H9 (cell line): ENCODE results near the gene CD247. TPM values are rescaled to one million over a fixed set of nuclear protein-coding genes. Genes with fewer than 3 reads are reported as not detected.

Experiments used
- DNase-seq: peaks from one replicate; pipeline ENCODE4 v3.0.0-alpha.2; 2017
- H2AFZ ChIP-seq: one replicate; pipeline ENCODE4 v1.6.1; 2013; ENCODE audit warnings: mild to moderate bottlenecking, low read length, control low read depth, moderate library complexity
- H2AK5ac ChIP-seq: 2 replicates; pipeline ENCODE4 v1.6.1; 2013; ENCODE audit warnings: low read length, control low read depth, mixed read lengths; ENCODE audit not compliant: insufficient read length
- H2BK120ac ChIP-seq: one replicate; pipeline ENCODE4 v1.6.1; 2013; ENCODE audit warnings: low read depth, mild to moderate bottlenecking, low read length, control low read depth, inconsistent platforms; ENCODE audit not compliant: poor library complexity, severe bottlenecking
- H2BK12ac ChIP-seq: 2 replicates; pipeline ENCODE4 v1.6.1; 2013; ENCODE audit warnings: low read length, control low read depth, mixed read lengths, low read depth; ENCODE audit not compliant: insufficient read length
- H2BK15ac ChIP-seq: 2 replicates; pipeline ENCODE4 v1.6.1; 2013; ENCODE audit warnings: low read depth, low read length, control low read depth
- H2BK20ac ChIP-seq: one replicate; pipeline ENCODE4 v1.6.1; 2013; ENCODE audit warnings: low read depth, mild to moderate bottlenecking, low read length, control low read depth, inconsistent platforms; ENCODE audit not compliant: poor library complexity, severe bottlenecking
- H2BK5ac ChIP-seq: 2 replicates; pipeline ENCODE4 v1.6.1; 2013; ENCODE audit warnings: low read length, control low read depth, mixed read lengths; ENCODE audit not compliant: insufficient read length
- H3K14ac ChIP-seq: 2 replicates; pipeline ENCODE4 v1.6.1; 2013; ENCODE audit warnings: low read length, control low read depth; ENCODE audit not compliant: insufficient read depth
- H3K18ac ChIP-seq: 2 replicates; pipeline ENCODE4 v1.6.1; 2013; ENCODE audit warnings: low read depth, mild to moderate bottlenecking, mixed read lengths, low read length, control low read depth; ENCODE audit not compliant: insufficient read length
- H3K23ac ChIP-seq: 2 replicates; pipeline ENCODE4 v1.6.1; 2013; ENCODE audit warnings: low read length, control low read depth, mixed read lengths, low read depth; ENCODE audit not compliant: insufficient read length
- H3K23me2 ChIP-seq: 2 replicates; pipeline ENCODE4 v1.6.1; 2013; ENCODE audit warnings: low read depth, mild to moderate bottlenecking, mixed read lengths, low read length, control low read depth; ENCODE audit not compliant: insufficient read length, poor library complexity, severe bottlenecking
- H3K27ac ChIP-seq: 2 replicates; pipeline ENCODE4 v1.5.1; 2013; ENCODE audit warnings: low read length, control low read depth, mixed read lengths, low read depth; ENCODE audit not compliant: insufficient read length
- H3K27me3 ChIP-seq: 2 replicates; pipeline ENCODE4 v1.6.1; 2013; ENCODE audit warnings: low read length, control low read depth, inconsistent platforms; ENCODE audit not compliant: insufficient read depth
- H3K4ac ChIP-seq: 2 replicates; pipeline ENCODE4 v1.6.1; 2013; ENCODE audit warnings: low read depth, mild to moderate bottlenecking, control low read depth, inconsistent platforms, low read length, moderate library complexity
- H3K4me1 ChIP-seq: 2 replicates; pipeline ENCODE4 v1.6.1; 2013; ENCODE audit warnings: low read length, control low read depth, inconsistent platforms; ENCODE audit not compliant: insufficient read depth
- H3K4me2 ChIP-seq: 2 replicates; pipeline ENCODE4 v1.6.1; 2013; ENCODE audit warnings: low read length, control low read depth, mixed read lengths; ENCODE audit not compliant: insufficient read length, insufficient read depth
- H3K56ac ChIP-seq: 2 replicates; pipeline ENCODE4 v1.6.1; 2013; ENCODE audit warnings: low read depth, mild to moderate bottlenecking, mixed read lengths, low read length, control low read depth; ENCODE audit not compliant: insufficient read length
- H3K79me1 ChIP-seq: 2 replicates; pipeline ENCODE4 v1.6.1; 2013; ENCODE audit warnings: low read depth, mild to moderate bottlenecking, moderate library complexity, low read length, control low read depth, inconsistent platforms; ENCODE audit not compliant: insufficient read depth, poor library complexity, severe bottlenecking
- H3K79me2 ChIP-seq: 2 replicates; pipeline ENCODE4 v1.6.1; 2013; ENCODE audit warnings: low read length, control low read depth, inconsistent platforms; ENCODE audit not compliant: insufficient read depth
- H3K9ac ChIP-seq: 2 replicates; pipeline ENCODE4 v1.6.1; 2013; ENCODE audit warnings: low read length, control low read depth, mixed read lengths; ENCODE audit not compliant: insufficient read length; ENCODE audit errors: extremely low read depth
- H3K9me3 ChIP-seq: one replicate; pipeline ENCODE4 v1.6.1; 2013; ENCODE audit warnings: low read depth, low read length, inconsistent platforms; ENCODE audit not compliant: control insufficient read depth
- H3T11ph ChIP-seq: one replicate; pipeline ENCODE4 v1.6.1; 2013; ENCODE audit warnings: mild to moderate bottlenecking, low read length, control low read depth, inconsistent platforms
- H4K20me1 ChIP-seq: one replicate; pipeline ENCODE4 v1.6.1; 2013; ENCODE audit not compliant: control insufficient read depth, insufficient read length, insufficient read depth
- H4K5ac ChIP-seq: 2 replicates; pipeline ENCODE4 v1.6.1; 2013; ENCODE audit warnings: low read depth, mild to moderate bottlenecking, mixed read lengths, low read length, control low read depth; ENCODE audit not compliant: insufficient read length
- H4K8ac ChIP-seq: replicated peaks from 2 replicates; pipeline ENCODE4 v1.6.1; 2013; ENCODE audit warnings: low read length, control low read depth, mixed read lengths, low read depth; ENCODE audit not compliant: insufficient read length
- H4K91ac ChIP-seq: 2 replicates; pipeline ENCODE4 v1.6.1; 2013; ENCODE audit warnings: low read depth, mild to moderate bottlenecking, moderate library complexity, mixed read lengths, low read length, control low read depth; ENCODE audit not compliant: insufficient read length
- H3K27ac Mint-ChIP-seq, 3 experiments: 2 replicates in 2 of 3; 3 replicates in 1 of 3; pipeline ENCODE4 v1.8.0; 2020 to 2021; ENCODE audit warnings: mixed read lengths in 3 of 3, mild to moderate bottlenecking in 1 of 3, moderate library complexity in 1 of 3
- H3K27me3 Mint-ChIP-seq: 2 replicates; pipeline ENCODE4 v1.8.0; 2021; ENCODE audit warnings: low read depth, mild to moderate bottlenecking, moderate library complexity, mixed read lengths
- H3K36me3 Mint-ChIP-seq, 3 experiments: 2 replicates in 2 of 3; 3 replicates in 1 of 3; pipeline ENCODE4 v1.8.0; 2020 to 2021; ENCODE audit warnings: low read depth in 3 of 3, mixed read lengths in 3 of 3; ENCODE audit not compliant: insufficient read depth in 1 of 3
- H3K4me1 Mint-ChIP-seq, 2 experiments: 2 replicates each; pipeline ENCODE4 v1.8.0; 2020; ENCODE audit warnings: mixed read lengths in 2 of 2
- H3K4me3 Mint-ChIP-seq, 2 experiments: 2 replicates in 1 of 2; 3 replicates in 1 of 2; pipeline ENCODE4 v1.8.0; 2020 to 2021; ENCODE audit warnings: mild to moderate bottlenecking in 2 of 2, mixed read lengths in 2 of 2, moderate library complexity in 1 of 2
- H3K9me3 Mint-ChIP-seq, 2 experiments: 2 replicates in 1 of 2; 3 replicates in 1 of 2; pipeline ENCODE4 v1.8.0; 2020; ENCODE audit warnings: mild to moderate bottlenecking in 2 of 2, mixed read lengths in 2 of 2, moderate library complexity in 1 of 2
- CTCF ChIP-seq: fragments of 200-600 bp; sonication (generic); conservative IDR thresholded peaks from 3 replicates; pipeline ENCODE4 v1.8.0; 2021; ENCODE audit warnings: antibody characterized with exemption, mild to moderate bottlenecking
- WGBS: extraction: QIAGEN DNeasy Blood & Tissue Kit; methylation state at CpG from one replicate; pipeline ENCODE4 v1.1.7; 2013; ENCODE audit warnings: missing lambda C conversion rate, low lambda C conversion rate, mixed read lengths; ENCODE audit not compliant: insufficient read length; ENCODE audit errors: extremely low coverage; 5-methylcytosine and 5-hydroxymethylcytosine counted together
- total RNA-seq: library from RNA; stranded (reverse); gene quantifications from 2 replicates; pipeline ENCODE4 v1.2.1, GENCODE V29; 2021

CD247 gene
- total RNA-seq, 1 experiment from 2014 or later: 1.2 TPM

GRCh38 chr1:167440345-167440744 lies 78.0 kb downstream of the CD247 start:
- no peak overlapping the region for H2AK5ac ChIP-seq
- Mint-ChIP-seq H3K9me3 (peaks cover 0 to 3% of the 10 kb centered on the region in 2 experiments; a peak in 2 of 5 replicates), H3K27ac (no peak overlapping the region), H3K4me3 (no peak overlapping the region), H3K27me3 (peaks cover 58% of the 10 kb centered on the region), H3K4me1 (peaks cover 12 to 17% of the 10 kb centered on the region in 2 experiments), H3K36me3 (peaks cover 0 to 3% (median 0%) of the 10 kb centered on the region in 3 experiments; a peak in 3 of 7 replicates)
- H3K79me1 ChIP-seq: no peaks in the 10 kb centered on the region
- H4K20me1 ChIP-seq: no peaks in the 10 kb centered on the region
- H2AFZ ChIP-seq: no peak overlapping the region
- no peak overlapping the region for H3K14ac ChIP-seq
- H2BK12ac ChIP-seq: no peak overlapping the region
- no peak overlapping the region for H3K56ac ChIP-seq
- no peak overlapping the region for H4K8ac ChIP-seq
- H3K4ac ChIP-seq: no peak overlapping the region
- no CpG with 5 or more reads among the region's 4 CpGs for WGBS
- H4K91ac ChIP-seq: no peak overlapping the region
- H3K27ac ChIP-seq: no peak overlapping the region
- DNase-seq: no peak
- H3K23ac ChIP-seq: no peak overlapping the region
- H3K23me2 ChIP-seq: peaks cover 6% of the 10 kb centered on the region
- 0 out of 2 replicates have a peak, but pooled peaks cover 4% of the 10 kb centered on the region for H3K4me1 ChIP-seq
- no peak overlapping the region for H3K9ac ChIP-seq
- H3K4me2 ChIP-seq: no peak overlapping the region
- H2BK5ac ChIP-seq: no peak overlapping the region
- no peak overlapping the region for H2BK120ac ChIP-seq
- no peak overlapping the region for H3K18ac ChIP-seq
- no peaks in the 10 kb centered on the region for H3K79me2 ChIP-seq
- H2BK20ac ChIP-seq: no peak overlapping the region
- H3K27me3 ChIP-seq: peaks cover 10% of the 10 kb centered on the region; the same call in 1 of the 2 replicates
- no peak overlapping the region for H2BK15ac ChIP-seq
- no peaks in the 10 kb centered on the region for H3K9me3 ChIP-seq
- TF ChIP-seq CTCF: no peak
- no peak overlapping the region for H3T11ph ChIP-seq
- H4K5ac ChIP-seq: no peak overlapping the region
